Measurements from ENCODE around the gene NPHS1. TPM values are rescaled to one million over a fixed set of nuclear protein-coding genes. Genes with fewer than 3 reads are reported as not detected.

Gene NPHS1
- total and polyA plus RNA-seq, 2 of the 8 experiments (the other 6 are each of a cell fraction or from before 2014, with no cell fraction given): 1.3 to 1.4 TPM

DNA sequence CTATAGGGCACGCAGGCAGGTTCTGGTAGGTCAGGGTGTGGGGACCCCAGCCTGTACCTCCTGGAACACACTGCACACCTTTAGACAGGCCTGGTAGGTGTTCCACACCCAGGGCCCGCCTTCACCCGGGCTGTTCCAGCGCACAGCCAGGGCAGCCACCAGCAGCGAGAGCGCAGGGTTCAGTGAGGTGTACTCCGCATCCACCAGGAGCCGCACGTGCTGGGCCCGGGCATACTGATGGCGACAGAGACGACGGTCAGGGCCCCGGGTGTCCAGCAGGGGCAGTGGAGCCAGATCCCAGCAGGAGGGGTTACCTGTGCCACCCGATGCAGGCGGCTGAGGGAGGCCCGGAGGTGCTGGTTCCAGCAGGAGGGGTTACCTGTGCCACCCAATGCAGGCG is 45.7 kb downstream of the NPHS1 start:
- H3K14ac ChIP-seq (ENCODE audit: insufficient read length): no peak overlapping the region
- no peak overlapping the region for H3K4me2 ChIP-seq (ENCODE audit: insufficient read depth in 1 of 2, low read depth in 2 of 2, low read length in 2 of 2)
- ChIA-PET CTCF (ENCODE audit: partially characterized antibody) (interaction anchor here (0.7 to 2.3 kb wide), 3 partner anchors 13 to 159 kb away, joined by 3 to 7 read pairs (median 3); no protein-coding TSS in a partner anchor), POLR2A (ENCODE audit: partially characterized antibody) (no interaction called here)
- H2AFZ ChIP-seq (ENCODE audit: low read length): no peak overlapping the region
- no peak overlapping the region for H3K9ac ChIP-seq (replicated peaks in 1 of 4; ENCODE audit: extremely low read depth in 1 of 4, low read depth in 3 of 4, low read length in 3 of 4)
- no peak overlapping the region for H4K91ac ChIP-seq (replicated peaks; ENCODE audit: insufficient read length, low read length)
- TF ChIP-seq, protein P1, sequence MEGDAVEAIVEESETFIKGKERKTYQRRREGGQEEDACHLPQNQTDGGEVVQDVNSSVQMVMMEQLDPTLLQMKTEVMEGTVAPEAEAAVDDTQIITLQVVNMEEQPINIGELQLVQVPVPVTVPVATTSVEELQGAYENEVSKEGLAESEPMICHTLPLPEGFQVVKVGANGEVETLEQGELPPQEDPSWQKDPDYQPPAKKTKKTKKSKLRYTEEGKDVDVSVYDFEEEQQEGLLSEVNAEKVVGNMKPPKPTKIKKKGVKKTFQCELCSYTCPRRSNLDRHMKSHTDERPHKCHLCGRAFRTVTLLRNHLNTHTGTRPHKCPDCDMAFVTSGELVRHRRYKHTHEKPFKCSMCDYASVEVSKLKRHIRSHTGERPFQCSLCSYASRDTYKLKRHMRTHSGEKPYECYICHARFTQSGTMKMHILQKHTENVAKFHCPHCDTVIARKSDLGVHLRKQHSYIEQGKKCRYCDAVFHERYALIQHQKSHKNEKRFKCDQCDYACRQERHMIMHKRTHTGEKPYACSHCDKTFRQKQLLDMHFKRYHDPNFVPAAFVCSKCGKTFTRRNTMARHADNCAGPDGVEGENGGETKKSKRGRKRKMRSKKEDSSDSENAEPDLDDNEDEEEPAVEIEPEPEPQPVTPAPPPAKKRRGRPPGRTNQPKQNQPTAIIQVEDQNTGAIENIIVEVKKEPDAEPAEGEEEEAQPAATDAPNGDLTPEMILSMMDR (IDR thresholded peaks at IDR 0.05; ENCODE audit: control extremely low read depth in 1 of 3, insufficient read depth in 1 of 3, low read depth in 1 of 3, low read length in 3 of 3): peak in 2 of 3 experiments; percentile 4 to 8; a peak in 3 of 4 replicates
- TF ChIP-seq BCL11A (IDR thresholded peaks at IDR 0.05; ENCODE audit: low read depth in 2 of 2, low read length in 2 of 2): no peak
- no peaks in the 10 kb centered on the region for H3K23me2 ChIP-seq (ENCODE audit: low read depth, low read length)
- no peak overlapping the region for H2BK15ac ChIP-seq (ENCODE audit: low read length)
- no peak overlapping the region for H3K23ac ChIP-seq (ENCODE audit: insufficient read length)
- DNase-seq (ENCODE audit: low read depth in 1 of 2, low spot score in 2 of 2): no peak
- H3K79me2 ChIP-seq (ENCODE audit: control insufficient read depth in 1 of 2, insufficient read depth in 2 of 2, low read length in 2 of 2): no peaks in the 10 kb centered on the region
- no peaks in the 10 kb centered on the region for H3K79me1 ChIP-seq (ENCODE audit: low read depth, low read length)
- no peaks in the 10 kb centered on the region for H3K9me3 ChIP-seq (ENCODE audit: insufficient read depth in 2 of 2, low read depth in 1 of 2, low read length in 1 of 2)
- H3K18ac ChIP-seq (ENCODE audit: extremely low read depth, low read length): no peak overlapping the region
- H2BK12ac ChIP-seq (ENCODE audit: low read depth, low read length): no peak overlapping the region
- no peaks in the 10 kb centered on the region for H3K36me3 ChIP-seq (ENCODE audit: control insufficient read depth in 2 of 4, insufficient read depth in 4 of 4, low read length in 3 of 4)
- 85% methylated on average over 17 of the region's 18 CpGs; no CpG with 5 or more reads in 1 of the 2 experiments for WGBS, 2 experiments (ENCODE audit: extremely low coverage in 1 of 2, insufficient coverage in 1 of 2, insufficient read length in 1 of 2, insufficient replicate concordance in 2 of 2, low coverage in 1 of 2, low lambda C conversion rate in 2 of 2, missing lambda C conversion rate in 1 of 2)
- H2BK5ac ChIP-seq (ENCODE audit: low read depth, low read length): no peak overlapping the region
- H4K5ac ChIP-seq (ENCODE audit: insufficient read length, low read depth, low read length): no peak overlapping the region
- H3K4me3 ChIP-seq (ENCODE audit: extremely low read depth in 1 of 4, insufficient read depth in 2 of 4, low read depth in 3 of 4, low read length in 4 of 4): no peak overlapping the region
- no peak overlapping the region for H3K4ac ChIP-seq (replicated peaks; ENCODE audit: insufficient read length, low read depth, low read length)
- no peak overlapping the region for H2AK5ac ChIP-seq (ENCODE audit: low read depth, low read length)
- H3K27ac ChIP-seq (ENCODE audit: low read depth, low read length): no peak overlapping the region
- peaks cover 0 to 2% (median 0%) of the 10 kb centered on the region in 4 experiments; a peak in 2 of 7 replicates for H3K4me1 ChIP-seq (replicated peaks in 1 of 4; ENCODE audit: control insufficient read depth in 3 of 4, insufficient read depth in 4 of 4, low read length in 3 of 4)
- H2BK20ac ChIP-seq (ENCODE audit: low read length): no peak overlapping the region
- H3K56ac ChIP-seq (replicated peaks; ENCODE audit: insufficient read length, low read depth, low read length): no peak overlapping the region
- no peak for FAIRE-seq
- no peak overlapping the region for H2BK120ac ChIP-seq (replicated peaks; ENCODE audit: low read depth, low read length)
- H4K20me1 ChIP-seq (replicated peaks in 1 of 2; ENCODE audit: control insufficient read depth in 1 of 2, insufficient read depth in 2 of 2, low read length in 2 of 2): no peaks in the 10 kb centered on the region
- H3K27me3 ChIP-seq (replicated peaks in 1 of 4; ENCODE audit: control insufficient read depth in 3 of 4, extremely low read depth in 1 of 4, insufficient read depth in 3 of 4, low read length in 3 of 4): no peaks in the 10 kb centered on the region; a peak in 1 of 7 replicates
- H4K8ac ChIP-seq (ENCODE audit: extremely low read depth, insufficient read depth, low read length): 0 out of 2 replicates have a peak overlapping the region, but pooled peaks have one; percentile 11
